ENCODE data around the gene ONECUT3.
"Not testable (repeated sequence)": the region's sequence is repeated elsewhere in the genome, so short reads cannot be mapped to it uniquely, and the experiment has no call there.

ONECUT3 gene

GRCh38 chr19:1758231-1758577 lies 4.9 kb downstream of the ONECUT3 start:
- Histone ChIP-seq H3K27me3 (ENCODE audit: insufficient read depth, poor library complexity, severe bottlenecking) (peaks cover 86% of the 10 kb centered on the region), H3K4me3 (ENCODE audit: severe bottlenecking) (no peak overlapping the region)

DNA sequence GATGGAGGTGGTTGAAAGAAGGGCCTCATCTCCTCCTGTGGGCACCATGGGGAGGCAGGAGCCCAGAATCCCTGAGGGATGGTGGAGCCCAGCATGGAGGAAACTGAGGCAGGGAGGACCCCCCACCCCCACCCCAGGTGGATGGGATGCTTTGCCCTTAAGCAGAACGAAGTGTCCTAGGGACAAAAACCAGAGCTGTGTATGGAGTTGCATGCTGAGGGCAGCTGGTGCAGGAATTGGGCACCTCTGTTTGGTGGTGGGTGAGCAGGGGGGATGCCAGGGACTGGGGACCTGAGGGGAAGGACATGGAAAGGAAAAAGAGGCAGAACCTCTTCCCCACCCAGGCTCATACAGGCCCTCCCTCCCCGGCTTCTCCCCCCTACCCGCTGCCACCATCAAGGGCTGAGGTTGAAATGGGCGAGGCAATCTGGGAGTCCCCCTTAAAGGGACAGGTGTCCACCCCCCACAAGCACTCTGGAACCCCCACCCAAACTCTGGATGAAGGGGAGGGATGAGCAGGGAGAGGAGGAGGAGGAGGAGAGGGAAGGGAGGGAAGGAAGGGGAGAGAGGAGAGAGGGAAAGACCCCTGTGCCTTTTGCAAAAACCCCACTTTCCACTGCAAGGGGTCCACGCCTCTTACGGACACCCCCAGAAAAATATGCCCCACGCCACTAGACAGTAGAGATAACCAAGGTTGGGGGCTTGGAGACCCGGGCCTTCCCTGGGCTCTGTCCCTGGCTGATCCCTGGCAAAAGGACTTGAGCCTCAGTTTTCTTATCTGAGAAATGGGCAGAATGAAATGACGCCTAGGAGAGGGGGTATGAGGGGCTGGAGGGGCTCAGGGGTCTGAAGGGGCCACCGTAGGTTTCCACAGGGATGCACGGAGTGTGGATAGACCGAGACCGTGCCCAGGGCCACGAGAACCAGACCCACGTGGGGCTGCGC lies 5.9 kb downstream of the ONECUT3 start:
- Histone ChIP-seq H3K27ac (ENCODE audit: poor library complexity, severe bottlenecking) (no peak overlapping the region), H3K4me1 (ENCODE audit: insufficient read depth, poor library complexity, severe bottlenecking) (no peaks in the 10 kb centered on the region), H3K27me3 (ENCODE audit: insufficient read depth, poor library complexity, severe bottlenecking) (peaks cover 97% of the 10 kb centered on the region), H3K36me3 (ENCODE audit: low read depth) (no peaks in the 10 kb centered on the region), H3K9me3 (ENCODE audit: severe bottlenecking) (no peaks in the 10 kb centered on the region), H3K4me3 (ENCODE audit: severe bottlenecking) (no peak overlapping the region)
- ATAC-seq (ENCODE audit: low read depth) (no peak), DNase-seq (ENCODE audit: low spot score) (no peak)
- TF ChIP-seq CTCF (IDR thresholded peaks at IDR 0.05; ENCODE audit: poor library complexity, severe bottlenecking): no peak

More at GRCh38 chr19:1758231-1758577, 4.9 kb downstream of the ONECUT3 start:
- TF ChIP-seq CTCF (IDR thresholded peaks at IDR 0.05; ENCODE audit: poor library complexity, severe bottlenecking): no peak
- Histone ChIP-seq H3K36me3 (ENCODE audit: low read depth) (no peaks in the 10 kb centered on the region), H3K9me3 (ENCODE audit: severe bottlenecking) (no peaks in the 10 kb centered on the region), H3K27ac (ENCODE audit: poor library complexity, severe bottlenecking) (no peak overlapping the region), H3K4me1 (ENCODE audit: insufficient read depth, poor library complexity, severe bottlenecking) (no peaks in the 10 kb centered on the region)
- DNase-seq (ENCODE audit: low spot score): no peak
- ATAC-seq (ENCODE audit: low read depth): no peak

GRCh38 chr19:1760020-1760419 lies 6.7 kb downstream of the ONECUT3 start:
- no peak for ATAC-seq (ENCODE audit: low read depth)
- Histone ChIP-seq H3K4me3 (ENCODE audit: severe bottlenecking) (no peak overlapping the region), H3K27me3 (ENCODE audit: insufficient read depth, poor library complexity, severe bottlenecking) (peaks cover 98% of the 10 kb centered on the region), H3K36me3 (ENCODE audit: low read depth) (no peaks in the 10 kb centered on the region), H3K9me3 (ENCODE audit: severe bottlenecking) (no peaks in the 10 kb centered on the region), H3K27ac (ENCODE audit: poor library complexity, severe bottlenecking) (no peak overlapping the region), H3K4me1 (ENCODE audit: insufficient read depth, poor library complexity, severe bottlenecking) (no peaks in the 10 kb centered on the region)
- DNase-seq (ENCODE audit: low spot score): no peak
- no peak for TF ChIP-seq CTCF (IDR thresholded peaks at IDR 0.05; ENCODE audit: poor library complexity, severe bottlenecking)

- not testable (repeated sequence) for H3K9me3 ChIP-seq (ENCODE audit: severe bottlenecking); DNase-seq (ENCODE audit: low spot score); H3K36me3 ChIP-seq (ENCODE audit: low read depth); ATAC-seq (ENCODE audit: low read depth); H3K4me1 ChIP-seq (ENCODE audit: insufficient read depth, poor library complexity, severe bottlenecking); H3K27ac ChIP-seq (ENCODE audit: poor library complexity, severe bottlenecking); H3K4me3 ChIP-seq (ENCODE audit: severe bottlenecking)
- H3K27me3 ChIP-seq (ENCODE audit: insufficient read depth, poor library complexity, severe bottlenecking): peaks cover 98% of the 10 kb centered on the region
Observed at GRCh38 chr19:1760786-1761527, 7.7 kb downstream of the ONECUT3 start.

GRCh38 chr19:1761528-1762242 lies 8.4 kb downstream of the ONECUT3 start:
- no peak for DNase-seq (ENCODE audit: low spot score)
- no peak for TF ChIP-seq CTCF (IDR thresholded peaks at IDR 0.05; ENCODE audit: poor library complexity, severe bottlenecking)
- Histone ChIP-seq H3K4me3 (ENCODE audit: severe bottlenecking) (no peak overlapping the region), H3K4me1 (ENCODE audit: insufficient read depth, poor library complexity, severe bottlenecking) (no peaks in the 10 kb centered on the region), H3K36me3 (ENCODE audit: low read depth) (no peaks in the 10 kb centered on the region), H3K9me3 (ENCODE audit: severe bottlenecking) (no peaks in the 10 kb centered on the region), H3K27me3 (ENCODE audit: insufficient read depth, poor library complexity, severe bottlenecking) (peaks cover 98% of the 10 kb centered on the region), H3K27ac (ENCODE audit: poor library complexity, severe bottlenecking) (no peak overlapping the region)
- ATAC-seq (ENCODE audit: low read depth): no peak

Data from RWPE2 (cell line).